GF-D8 (cell line): ENCODE data around the gene BNC2.
"Not testable (repeated sequence)": the region's sequence is repeated elsewhere in the genome, so short reads cannot be mapped to it uniquely, and the experiment has no call there.

Source experiments
- DNase-seq: peaks from one replicate; lab custom pipeline; 2025; lab: John Stamatoyannopoulos, UW

The BNC2 gene

GRCh38 chr9:16543225-16543624 is 327.2 kb downstream of the BNC2 start:
- no peak for DNase-seq

- DNase-seq, result no peak
Observed at GRCh38 chr9:16542290-16542689, 328.2 kb downstream of the BNC2 start.

GRCh38 chr9:16540743-16541613 is 329.5 kb downstream of the BNC2 start:
- DNase-seq, result no peak

GRCh38 chr9:16539626-16540025 is 330.8 kb downstream of the BNC2 start:
- DNase-seq, result not testable (repeated sequence)

GRCh38 chr9:16535555-16535954 is 334.9 kb downstream of the BNC2 start:
- DNase-seq, result no peak

GRCh38 chr9:16532681-16533450 is 337.6 kb downstream of the BNC2 start:
- no peak for DNase-seq

- no peak for DNase-seq
Observed at GRCh38 chr9:16532272-16532671, 338.2 kb downstream of the BNC2 start.

- DNase-seq, result no peak
Observed at GRCh38 chr9:16530669-16531642, 339.5 kb downstream of the BNC2 start.

GRCh38 chr9:16527573-16527972 is 342.9 kb downstream of the BNC2 start:
- DNase-seq, result no peak

- no peak for DNase-seq
Observed at GRCh38 chr9:16526380-16526779, 344.1 kb downstream of the BNC2 start.

- DNase-seq, result no peak
Observed at GRCh38 chr9:16524823-16525222, 345.6 kb downstream of the BNC2 start.

- no peak for DNase-seq
Observed at GRCh38 chr9:16524078-16524477, 346.4 kb downstream of the BNC2 start.

- DNase-seq, result no peak
Observed at GRCh38 chr9:16521868-16522411, 348.5 kb downstream of the BNC2 start.

- no peak for DNase-seq
Observed at GRCh38 chr9:16519001-16519400, 351.5 kb downstream of the BNC2 start.

- DNase-seq, result no peak
Observed at GRCh38 chr9:16516891-16517290, 353.6 kb downstream of the BNC2 start.

GRCh38 chr9:16515879-16516301 is 354.6 kb downstream of the BNC2 start:
- DNase-seq, result no peak

- DNase-seq, result no peak
Observed at GRCh38 chr9:16515207-16515606, 355.3 kb downstream of the BNC2 start.

- no peak for DNase-seq
Observed at GRCh38 chr9:16514131-16514530, 356.3 kb downstream of the BNC2 start.

- DNase-seq, result no peak
Observed at GRCh38 chr9:16512281-16512680, 358.2 kb downstream of the BNC2 start.

- no peak for DNase-seq
Observed at GRCh38 chr9:16510482-16510881, 360.0 kb downstream of the BNC2 start.

- DNase-seq, result no peak
Observed at GRCh38 chr9:16509997-16510396, 360.5 kb downstream of the BNC2 start.

- no peak for DNase-seq
Observed at GRCh38 chr9:16505199-16505598, 365.3 kb downstream of the BNC2 start.
